GM19438 (cell line): ENCODE measurements around the gene SAMD5.
A peak's percentile ranks its signal among the peaks of the same experiment; 100 is the strongest.
"Not testable (repeated sequence)": the region's sequence is repeated elsewhere in the genome, so short reads cannot be mapped to it uniquely, and the experiment has no call there.

Source experiments
- ATAC-seq: cut with Tn5 transposase; IDR thresholded peaks from one replicate; pipeline ENCODE4 v1.9.1; 2021; ENCODE audit warnings: low read depth; ENCODE audit not compliant: unreplicated experiment

The SAMD5 gene

GRCh38 chr6:147527197-147527596 is 18.7 kb downstream of the SAMD5 start:
- ATAC-seq = no peak

- ATAC-seq = no peak
Observed at GRCh38 chr6:147528511-147529145, 20.1 kb downstream of the SAMD5 start.

- ATAC-seq = no peak
Observed at GRCh38 chr6:147530132-147531060, 21.9 kb downstream of the SAMD5 start.

DNA sequence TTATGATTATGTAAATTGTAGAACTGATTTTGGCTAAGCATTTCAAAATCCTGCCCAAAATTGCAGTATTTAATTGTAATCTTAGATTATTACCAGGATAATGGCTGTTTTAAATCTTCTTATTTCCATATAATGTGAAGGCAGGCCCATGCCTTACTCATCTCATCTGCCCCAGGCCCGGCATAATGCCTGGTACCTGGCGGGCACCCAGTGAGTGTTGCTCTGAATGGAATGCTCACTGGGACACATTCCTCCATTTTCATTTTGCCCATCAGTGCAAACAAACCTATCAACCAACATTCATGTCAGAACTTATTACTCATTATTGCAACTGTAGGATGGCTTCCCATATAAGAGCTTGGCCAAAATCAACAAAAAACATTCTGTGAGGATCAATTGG is 22.8 kb downstream of the SAMD5 start:
- ATAC-seq = no peak

- ATAC-seq = no peak
Observed at GRCh38 chr6:147534116-147534860, 25.8 kb downstream of the SAMD5 start.

DNA sequence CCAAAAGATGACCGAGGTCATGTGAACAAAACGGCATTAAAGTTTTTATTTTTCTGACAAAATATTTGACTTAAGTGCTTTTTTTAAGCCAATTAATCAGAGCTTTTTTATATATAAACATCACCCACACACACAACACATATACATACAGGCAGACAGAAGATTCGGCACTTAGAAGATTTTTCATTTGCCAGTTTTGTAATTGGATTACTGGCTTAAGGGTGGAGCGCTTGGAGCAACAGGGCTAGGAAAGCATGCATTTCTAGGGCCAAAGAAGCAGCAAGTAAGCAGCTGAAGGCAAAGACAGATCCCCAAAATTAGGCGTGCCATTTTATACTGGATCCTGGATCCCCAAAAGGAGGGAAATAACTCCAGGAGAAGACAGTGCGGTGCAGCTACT is 30.3 kb downstream of the SAMD5 start:
- ATAC-seq = no peak

- no peak for ATAC-seq
Observed at GRCh38 chr6:147540075-147540474, 31.6 kb downstream of the SAMD5 start.

GRCh38 chr6:147542436-147542835 is 33.9 kb downstream of the SAMD5 start:
- ATAC-seq = not testable (repeated sequence)

- no peak for ATAC-seq
Observed at GRCh38 chr6:147544420-147544819, 35.9 kb downstream of the SAMD5 start.

DNA sequence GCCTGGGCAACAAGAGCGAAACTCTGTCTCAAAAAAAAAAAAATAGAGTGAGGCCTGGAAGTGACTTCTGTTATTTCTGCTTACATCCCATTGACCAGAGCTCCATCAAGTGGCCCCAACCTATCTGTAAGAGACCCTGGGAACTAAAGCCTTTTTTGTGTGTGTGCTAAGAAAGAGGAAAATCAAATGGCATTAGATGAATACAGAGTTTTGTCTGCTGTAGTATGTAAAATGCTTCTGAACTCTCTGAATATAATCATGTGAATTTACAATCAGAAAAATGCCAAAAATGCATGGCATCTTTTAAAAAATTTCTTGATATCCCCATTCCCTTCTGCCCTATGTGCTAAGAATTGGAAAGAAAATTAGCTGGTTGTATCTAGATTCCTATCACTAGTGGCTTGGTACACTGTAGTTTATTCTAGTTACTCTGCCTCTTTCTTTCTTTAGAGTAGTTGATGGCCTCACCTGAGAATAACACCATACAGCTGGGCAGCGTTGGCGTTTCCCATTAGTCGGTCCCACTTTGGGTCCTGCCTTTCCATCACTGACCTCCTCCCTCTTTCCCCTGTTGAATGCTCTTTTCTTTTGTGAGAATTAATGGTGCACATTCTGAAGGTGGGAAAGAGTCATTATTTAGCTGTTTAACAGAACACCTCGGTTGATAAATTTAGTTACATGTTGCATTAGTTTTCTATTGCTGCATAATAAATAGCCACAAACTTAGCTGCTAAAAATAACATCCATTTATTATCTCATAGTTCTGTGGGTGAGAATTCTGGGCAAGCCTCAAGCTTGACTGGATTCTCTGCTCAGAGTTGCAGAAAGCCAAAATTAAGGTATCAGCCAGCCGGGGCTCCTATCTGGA is 38.2 kb downstream of the SAMD5 start:
- ATAC-seq = no peak

DNA sequence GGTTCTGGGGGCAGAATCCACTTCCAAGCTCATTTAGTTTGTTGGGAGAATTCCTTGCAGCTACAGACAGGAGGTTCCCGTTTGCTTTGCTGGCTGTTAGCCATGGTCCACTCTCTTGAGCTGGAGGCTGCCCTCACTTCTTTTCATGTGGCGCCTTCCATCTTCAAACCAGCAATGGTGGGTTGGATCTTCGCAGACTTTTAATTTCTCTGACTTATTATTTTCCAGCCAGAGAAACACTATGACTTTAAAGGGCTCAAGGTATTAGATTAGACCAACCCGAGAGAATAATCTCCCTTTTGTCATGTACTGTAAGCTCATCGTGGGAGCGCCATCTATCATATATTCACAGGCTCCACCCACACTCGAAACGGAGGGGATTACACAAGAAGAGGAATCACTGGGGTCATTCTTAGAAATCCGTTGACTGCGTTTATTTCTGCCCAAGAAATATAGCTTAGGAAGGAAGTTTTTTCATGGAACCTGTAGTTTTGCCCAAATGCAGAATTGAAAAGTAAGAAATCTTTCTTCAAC is 38.9 kb downstream of the SAMD5 start:
- ATAC-seq = no peak

GRCh38 chr6:147548921-147549475 is 40.5 kb downstream of the SAMD5 start:
- ATAC-seq = no peak

GRCh38 chr6:147549531-147549930 is 41.0 kb downstream of the SAMD5 start:
- no peak for ATAC-seq

- ATAC-seq = no peak
Observed at GRCh38 chr6:147551976-147552375, 43.5 kb downstream of the SAMD5 start.

DNA sequence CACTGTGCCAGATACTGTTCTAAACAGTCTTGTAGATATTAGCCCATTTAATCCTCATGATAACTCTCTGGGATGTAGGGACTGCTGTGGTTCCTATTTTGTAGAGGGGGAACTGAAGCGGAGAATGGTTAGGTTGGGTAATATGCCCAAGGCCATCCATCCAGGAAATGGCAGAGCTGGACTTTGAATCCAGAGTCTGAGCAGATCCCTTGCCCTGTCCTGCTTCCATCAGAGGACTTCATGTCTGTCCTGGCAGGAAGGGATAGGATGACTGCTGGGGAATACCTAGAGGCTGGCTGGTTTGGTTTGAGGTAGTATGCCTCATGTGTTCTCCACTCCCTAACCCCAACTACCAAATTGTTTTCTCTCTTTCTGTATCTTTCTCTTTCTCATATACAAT is 44.6 kb downstream of the SAMD5 start:
- no peak for ATAC-seq

DNA sequence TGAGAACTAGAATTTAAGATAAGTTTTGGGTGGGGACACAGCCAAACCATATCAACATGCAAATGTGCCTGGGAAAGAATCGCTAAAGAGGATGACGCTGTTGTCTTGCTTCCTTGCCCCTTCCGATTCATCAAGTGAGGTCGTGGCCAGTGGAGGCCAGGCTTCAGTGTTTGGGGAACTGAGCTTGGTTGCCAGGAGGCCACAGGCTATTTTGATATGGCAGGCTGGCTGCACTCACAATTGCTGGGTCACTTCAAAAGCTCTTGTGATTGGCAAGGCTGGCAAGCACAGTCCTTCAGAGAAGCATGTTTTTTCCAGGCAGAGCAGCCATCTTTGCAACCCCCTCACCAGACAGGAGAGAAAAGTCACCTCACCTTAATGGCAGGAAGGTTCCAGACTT is 45.8 kb downstream of the SAMD5 start:
- no peak for ATAC-seq

- no peak for ATAC-seq
Observed at GRCh38 chr6:147559006-147559405, 50.5 kb downstream of the SAMD5 start.

GRCh38 chr6:147560670-147561069 is 52.2 kb downstream of the SAMD5 start:
- ATAC-seq = peak; percentile 79

DNA sequence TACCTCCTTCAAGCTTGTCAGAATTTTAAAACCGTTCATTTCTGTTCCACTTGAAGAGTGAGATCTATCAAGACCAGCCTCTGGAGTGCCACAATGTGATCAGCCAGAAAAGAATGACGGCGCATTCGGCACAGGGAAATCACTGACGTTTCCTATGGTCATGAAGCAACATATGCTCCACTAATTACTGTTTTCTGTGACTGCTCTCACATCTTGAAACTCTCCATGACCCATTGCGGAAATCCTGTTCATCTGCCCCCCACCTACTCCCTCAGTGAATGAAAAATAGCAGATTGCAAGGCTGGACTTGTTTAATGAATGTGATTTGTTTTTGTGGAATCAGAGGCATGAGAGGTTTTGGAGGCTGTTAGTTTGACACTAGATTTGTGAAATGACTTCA is 53.2 kb downstream of the SAMD5 start:
- no peak for ATAC-seq

GRCh38 chr6:147563472-147563871 is 55.0 kb downstream of the SAMD5 start:
- ATAC-seq = no peak
